Activated naive CD4-positive, alpha-beta T cell treated with anti-CD3 and anti-CD28 coated beads for 36 hours (primary cell): Measurements from ENCODE around the gene LCN12. TPM values are rescaled to one million over a fixed set of nuclear protein-coding genes. Genes with fewer than 3 reads are reported as not detected.

Experiments used
- CTCF ChIA-PET: fragments of 350-600 bp; sonication (Branson Sonifier 250); formaldehyde crosslinking; loops from one replicate; lab custom pipeline; 2021; ENCODE audit warnings: antibody characterized with exemption; lab: Charles Lee
- DNase-seq: peaks from one replicate; pipeline ENCODE4 v3.0.0-alpha.2; 2020
- H3K27ac Mint-ChIP-seq: one replicate; pipeline ENCODE4 v1.8.0; 2021; ENCODE audit warnings: mild to moderate bottlenecking, mixed read lengths
- H3K27me3 Mint-ChIP-seq: one replicate; pipeline ENCODE4 v1.8.0; 2021; ENCODE audit warnings: low read depth, mixed read lengths
- H3K36me3 Mint-ChIP-seq: one replicate; pipeline ENCODE4 v1.8.0; 2021; ENCODE audit warnings: low read depth, mixed read lengths
- H3K4me1 Mint-ChIP-seq: one replicate; pipeline ENCODE4 v1.8.0; 2021; ENCODE audit warnings: low read depth, mixed read lengths
- H3K4me3 Mint-ChIP-seq: one replicate; pipeline ENCODE4 v1.8.0; 2021; ENCODE audit warnings: mild to moderate bottlenecking, moderate library complexity, mixed read lengths
- H3K9me3 Mint-ChIP-seq: one replicate; pipeline ENCODE4 v1.8.0; 2021; ENCODE audit warnings: mixed read lengths
- intact Hi-C: fragments of 100-400 bp; cut with micrococcal nuclease; formaldehyde crosslinking; loops from one replicate; pipeline ENCODE4 v1.15.1; 2023
- total RNA-seq, 2 experiments: library from RNA; stranded (reverse); gene quantifications; one replicate each; pipeline ENCODE4 v1.2.3, GENCODE V29; 2021

Gene LCN12
- total RNA-seq, 2 experiments from 2014 or later: 1.1 to 1.9 TPM

GRCh38 chr9:136931611-136932130 is 20.4 kb upstream of the LCN12 start:
- CTCF ChIA-PET: interaction anchor here (1.0 kb wide), 1 partner anchor 88 kb away, joined by 3 read pairs; no protein-coding TSS in a partner anchor
- H3K27me3 Mint-ChIP-seq: no peaks in the 10 kb centered on the region
- no peaks in the 10 kb centered on the region for H3K9me3 Mint-ChIP-seq
- peaks cover 30% of the 10 kb centered on the region for H3K36me3 Mint-ChIP-seq
- H3K4me3 Mint-ChIP-seq: no peak overlapping the region
- H3K27ac Mint-ChIP-seq: peak overlapping the region; percentile 82
- H3K4me1 Mint-ChIP-seq: peaks cover 17% of the 10 kb centered on the region
- intact Hi-C loops: no loop called here
- no peak for DNase-seq

- Mint-ChIP-seq H3K36me3 (peaks cover 30% of the 10 kb centered on the region), H3K27me3 (no peaks in the 10 kb centered on the region), H3K4me3 (no peak overlapping the region), H3K9me3 (no peaks in the 10 kb centered on the region), H3K4me1 (peaks cover 17% of the 10 kb centered on the region), H3K27ac (no peak overlapping the region)
- CTCF ChIA-PET: no interaction called here
- no peak for DNase-seq
- intact Hi-C loops: no loop called here
Measured at GRCh38 chr9:136934277-136934676, 17.8 kb upstream of the LCN12 start.

GRCh38 chr9:136935651-136936050 is 16.4 kb upstream of the LCN12 start:
- no peaks in the 10 kb centered on the region for H3K27me3 Mint-ChIP-seq

GRCh38 chr9:136936645-136937170 is 15.4 kb upstream of the LCN12 start:
- no peak overlapping the region for H3K27ac Mint-ChIP-seq
- no peak overlapping the region for H3K4me3 Mint-ChIP-seq
- peaks cover 14% of the 10 kb centered on the region for H3K4me1 Mint-ChIP-seq
- H3K27me3 Mint-ChIP-seq: no peaks in the 10 kb centered on the region
- no peak for DNase-seq
- H3K36me3 Mint-ChIP-seq: peaks cover 33% of the 10 kb centered on the region
- CTCF ChIA-PET: interaction anchor here (1.1 kb wide), 1 partner anchor 12 kb away, joined by 3 read pairs; no protein-coding TSS in a partner anchor
- intact Hi-C loops: no loop called here
- no peaks in the 10 kb centered on the region for H3K9me3 Mint-ChIP-seq

More at GRCh38 chr9:136935651-136936050, 16.4 kb upstream of the LCN12 start:
- peaks cover 17% of the 10 kb centered on the region for H3K4me1 Mint-ChIP-seq
- H3K27ac Mint-ChIP-seq: no peak overlapping the region
- peaks cover 31% of the 10 kb centered on the region for H3K36me3 Mint-ChIP-seq
- CTCF ChIA-PET: no interaction called here
- intact Hi-C loops: no loop called here
- no peak overlapping the region for H3K4me3 Mint-ChIP-seq
- DNase-seq: no peak
- H3K9me3 Mint-ChIP-seq: no peaks in the 10 kb centered on the region

GRCh38 chr9:136937186-136938001 is 14.7 kb upstream of the LCN12 start:
- DNase-seq: no peak
- H3K4me1 Mint-ChIP-seq: peaks cover 9% of the 10 kb centered on the region
- no peak overlapping the region for H3K27ac Mint-ChIP-seq
- intact Hi-C loops: no loop called here
- no peaks in the 10 kb centered on the region for H3K27me3 Mint-ChIP-seq
- CTCF ChIA-PET: interaction anchor here (1.1 to 2.4 kb wide), 2 partner anchors 11 to 95 kb away, joined by 3 to 5 read pairs; partner anchors contain the start of gene AJM1
- H3K36me3 Mint-ChIP-seq: peaks cover 33% of the 10 kb centered on the region
- no peak overlapping the region for H3K4me3 Mint-ChIP-seq
- H3K9me3 Mint-ChIP-seq: no peaks in the 10 kb centered on the region

- H3K36me3 Mint-ChIP-seq: peaks cover 31% of the 10 kb centered on the region
- H3K4me1 Mint-ChIP-seq: peaks cover 5% of the 10 kb centered on the region
- no peak for DNase-seq
- H3K4me3 Mint-ChIP-seq: no peak overlapping the region
- CTCF ChIA-PET: interaction anchor here (0.6 to 2.4 kb wide), 3 partner anchors 15 to 107 kb away, joined by 3 to 5 read pairs (median 3); partner anchors contain the start of gene AJM1
- intact Hi-C loops: no loop called here
- H3K27ac Mint-ChIP-seq: peak overlapping the region; percentile 8
- H3K9me3 Mint-ChIP-seq: no peaks in the 10 kb centered on the region
- no peaks in the 10 kb centered on the region for H3K27me3 Mint-ChIP-seq
Measured at GRCh38 chr9:136939431-136939995, 12.6 kb upstream of the LCN12 start.

- Mint-ChIP-seq H3K27me3 (no peaks in the 10 kb centered on the region), H3K4me1 (peaks cover 9% of the 10 kb centered on the region), H3K4me3 (no peak overlapping the region), H3K9me3 (no peaks in the 10 kb centered on the region), H3K27ac (no peak overlapping the region), H3K36me3 (peaks cover 29% of the 10 kb centered on the region)
- no peak for DNase-seq
- CTCF ChIA-PET: interaction anchor here (2.4 kb wide), 1 partner anchor 98 kb away, joined by 5 read pairs; the partner anchor contains the start of gene AJM1
- intact Hi-C loops: no loop called here
Measured at GRCh38 chr9:136939996-136940525, 12.0 kb upstream of the LCN12 start.

GRCh38 chr9:136940526-136941230 is 11.4 kb upstream of the LCN12 start:
- Mint-ChIP-seq H3K4me3 (no peak overlapping the region), H3K27me3 (no peaks in the 10 kb centered on the region), H3K27ac (no peak overlapping the region), H3K9me3 (no peaks in the 10 kb centered on the region), H3K4me1 (peaks cover 9% of the 10 kb centered on the region), H3K36me3 (peaks cover 29% of the 10 kb centered on the region)
- intact Hi-C loops: no loop called here
- no peak for DNase-seq
- CTCF ChIA-PET: no interaction called here

- Mint-ChIP-seq H3K4me3 (no peak overlapping the region), H3K27me3 (no peaks in the 10 kb centered on the region), H3K9me3 (no peaks in the 10 kb centered on the region), H3K4me1 (peaks cover 9% of the 10 kb centered on the region), H3K27ac (no peak overlapping the region), H3K36me3 (peaks cover 26% of the 10 kb centered on the region)
- CTCF ChIA-PET: no interaction called here
- DNase-seq: no peak
- intact Hi-C loops: no loop called here
Measured at GRCh38 chr9:136941231-136942111, 10.6 kb upstream of the LCN12 start.

GRCh38 chr9:136942112-136942880 is 9.8 kb upstream of the LCN12 start:
- Mint-ChIP-seq H3K27ac (no peak overlapping the region), H3K27me3 (no peaks in the 10 kb centered on the region), H3K4me1 (peaks cover 9% of the 10 kb centered on the region), H3K9me3 (no peaks in the 10 kb centered on the region), H3K4me3 (peak overlapping the region; percentile 59), H3K36me3 (peaks cover 20% of the 10 kb centered on the region)
- DNase-seq: no peak
- CTCF ChIA-PET: no interaction called here
- intact Hi-C loops: no loop called here
